Fibroblast of peridontal ligament (primary cell): ENCODE data around the gene MAST3.

Experiments
- DNase-seq: peaks from one replicate; pipeline ENCODE4 v3.0.0-alpha.2; 2010; ENCODE audit errors: extremely low read depth

MAST3 gene

DNA sequence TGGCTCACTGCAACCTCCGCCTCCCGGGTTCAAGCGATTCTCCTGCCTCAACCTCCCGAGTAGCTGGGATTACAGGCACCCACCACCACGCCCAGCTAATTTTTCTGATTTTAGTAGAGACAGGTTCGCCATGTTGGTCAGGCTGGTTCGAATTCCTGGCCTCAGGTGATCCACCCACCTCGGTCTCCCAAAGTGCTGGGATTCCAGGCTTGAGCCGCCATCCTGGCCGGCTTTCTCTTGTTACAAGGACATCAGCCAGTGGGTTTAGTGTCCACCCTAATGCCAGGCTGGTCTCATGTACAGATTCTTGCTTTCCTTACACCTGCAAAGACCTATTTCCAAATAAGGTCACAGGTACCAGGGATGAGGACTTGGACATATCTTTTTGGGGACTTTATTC, 62.2 kb downstream of the MAST3 start:
- no peak for DNase-seq

DNA sequence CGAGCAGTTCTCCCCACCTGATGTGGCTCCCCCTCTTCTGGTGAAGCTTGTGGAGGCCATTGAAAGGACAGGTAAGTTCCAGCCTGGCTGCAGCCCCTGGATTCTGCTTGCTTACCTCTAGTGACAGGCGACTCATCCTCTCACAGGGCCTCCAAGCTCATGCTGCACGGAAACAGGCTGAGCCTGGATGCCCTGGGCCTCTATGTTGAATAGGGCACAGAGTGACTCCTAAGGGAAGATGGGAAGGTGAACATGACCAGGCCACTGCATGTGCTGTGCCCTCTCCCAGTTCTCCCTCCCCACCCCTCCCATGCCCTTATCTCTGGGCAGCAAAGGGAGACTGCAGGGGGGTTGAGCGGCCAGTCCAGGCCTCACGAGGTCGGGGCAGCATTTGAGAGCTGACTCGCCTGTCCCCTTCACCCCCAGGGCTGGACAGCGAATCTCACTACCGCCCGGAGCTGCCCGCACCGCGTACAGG, 63.0 kb downstream of the MAST3 start:
- DNase-seq = no peak

DNA sequence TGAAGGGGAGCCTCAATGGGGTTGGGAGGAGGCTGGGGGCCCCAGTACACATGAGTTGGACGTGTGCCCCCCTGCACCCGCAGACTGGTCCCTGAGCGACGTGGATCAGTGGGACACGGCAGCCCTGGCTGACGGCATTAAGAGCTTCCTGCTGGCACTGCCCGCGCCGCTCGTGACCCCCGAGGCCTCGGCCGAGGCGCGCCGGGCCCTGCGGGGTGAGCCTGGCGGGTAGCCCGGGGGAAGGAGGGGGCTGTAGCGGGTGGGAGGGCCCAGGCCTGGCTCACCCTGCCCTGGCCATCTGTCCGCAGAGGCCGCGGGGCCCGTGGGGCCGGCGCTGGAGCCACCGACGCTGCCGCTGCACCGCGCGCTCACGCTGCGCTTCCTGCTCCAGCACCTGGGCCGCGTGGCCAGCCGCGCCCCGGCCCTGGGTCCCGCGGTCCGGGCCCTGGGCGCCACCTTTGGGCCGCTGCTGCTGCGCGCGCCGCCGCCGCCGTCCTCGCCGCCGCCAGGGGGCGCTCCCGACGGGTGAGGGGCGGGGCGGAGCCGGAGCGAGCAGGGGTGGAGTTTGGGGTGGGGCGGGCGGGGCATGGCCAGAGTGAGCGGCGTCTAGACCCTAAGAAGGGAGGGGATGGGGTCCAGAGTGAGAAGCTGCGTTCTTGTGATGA, 63.5 kb downstream of the MAST3 start:
- DNase-seq = no peak

DNA sequence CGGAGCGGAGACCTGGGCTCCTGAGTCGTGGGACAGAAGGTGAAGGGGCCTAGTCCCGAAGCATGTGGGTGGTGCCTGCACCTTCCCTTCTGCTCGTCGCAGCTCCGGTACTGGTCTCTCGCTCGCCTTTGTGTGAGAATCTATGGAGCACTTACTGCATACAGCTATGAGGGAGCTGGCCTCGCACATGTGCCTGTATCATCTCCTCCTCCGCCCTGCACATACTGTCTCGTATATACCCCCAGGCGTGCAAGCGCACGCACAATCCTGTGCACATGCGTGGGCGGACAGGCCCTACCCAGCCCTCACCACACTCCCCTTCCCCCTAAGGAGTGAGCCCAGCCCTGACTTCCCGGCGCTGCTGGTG, 64.0 kb downstream of the MAST3 start:
- DNase-seq = no peak

DNA sequence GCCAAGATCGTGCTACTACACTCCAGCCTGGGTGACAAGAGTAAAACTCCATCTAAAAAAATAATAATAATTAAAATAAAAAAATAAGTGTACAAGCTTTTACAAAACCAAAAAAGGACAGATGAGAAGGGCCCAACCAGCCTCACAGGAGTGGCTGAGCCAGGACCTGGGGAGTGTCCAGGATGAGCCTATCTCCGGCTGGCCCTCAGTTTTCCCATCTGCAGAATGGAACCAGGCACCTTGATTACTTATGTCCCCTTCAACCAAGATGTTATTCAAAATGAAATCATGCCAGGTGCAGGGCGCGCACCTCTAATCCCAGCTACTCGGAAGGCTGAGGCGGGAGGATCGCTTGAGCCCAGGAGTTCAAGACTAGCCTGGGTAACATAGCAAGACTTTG, 66.5 kb downstream of the MAST3 start:
- DNase-seq = no peak

DNA sequence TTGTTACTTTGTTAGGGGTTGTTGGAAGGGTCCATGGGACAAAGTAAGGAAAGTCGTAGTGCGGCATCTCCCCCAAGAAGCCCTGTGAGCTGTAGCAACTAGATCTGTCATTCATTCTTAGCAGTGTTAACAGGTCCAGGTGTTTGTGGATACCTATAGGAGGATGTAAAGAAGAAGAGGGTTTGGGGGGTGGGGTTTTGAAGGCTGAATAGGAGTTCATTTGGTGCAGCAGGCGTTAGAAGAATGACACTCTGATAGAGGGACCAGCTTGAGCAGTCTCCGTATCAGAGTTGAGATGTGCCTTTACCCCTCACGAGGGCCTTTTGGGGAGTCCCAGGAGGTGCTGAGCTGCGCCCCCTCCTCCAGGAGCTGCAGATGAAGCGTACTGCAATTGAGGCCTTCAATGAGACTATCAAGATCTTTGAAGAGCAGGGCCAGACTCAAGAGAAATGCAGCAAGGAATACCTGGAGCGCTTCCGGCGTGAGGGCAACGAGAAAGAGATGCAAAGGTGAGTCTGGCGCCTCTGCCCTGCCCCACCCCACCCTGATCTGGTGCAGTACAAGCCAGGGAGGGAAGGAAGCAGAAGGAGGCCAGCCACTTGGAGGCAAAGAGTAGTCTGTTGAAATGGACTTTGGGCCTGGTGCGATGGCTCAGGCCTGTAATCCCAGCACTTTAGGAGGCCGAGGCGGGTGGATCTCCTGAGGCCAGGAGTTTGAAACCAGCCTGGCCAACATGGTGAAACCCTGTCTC, 68.4 kb downstream of the MAST3 start:
- no peak for DNase-seq

DNA sequence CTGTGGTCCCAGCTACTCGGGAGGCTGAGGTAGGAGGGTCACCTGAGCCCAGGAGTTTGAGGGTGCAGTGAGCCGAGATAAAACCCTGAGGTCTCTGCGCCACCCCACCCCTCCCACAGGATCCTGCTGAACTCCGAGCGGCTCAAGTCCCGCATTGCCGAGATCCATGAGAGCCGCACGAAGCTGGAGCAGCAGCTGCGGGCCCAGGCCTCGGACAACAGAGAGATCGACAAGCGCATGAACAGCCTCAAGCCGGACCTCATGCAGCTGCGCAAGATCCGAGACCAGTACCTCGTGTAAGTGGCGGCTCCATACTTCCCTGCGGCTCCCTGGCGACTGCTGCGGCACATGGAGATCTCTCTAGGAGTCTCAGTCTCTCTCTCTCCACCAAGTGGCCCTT, 69.4 kb downstream of the MAST3 start:
- DNase-seq = no peak

DNA sequence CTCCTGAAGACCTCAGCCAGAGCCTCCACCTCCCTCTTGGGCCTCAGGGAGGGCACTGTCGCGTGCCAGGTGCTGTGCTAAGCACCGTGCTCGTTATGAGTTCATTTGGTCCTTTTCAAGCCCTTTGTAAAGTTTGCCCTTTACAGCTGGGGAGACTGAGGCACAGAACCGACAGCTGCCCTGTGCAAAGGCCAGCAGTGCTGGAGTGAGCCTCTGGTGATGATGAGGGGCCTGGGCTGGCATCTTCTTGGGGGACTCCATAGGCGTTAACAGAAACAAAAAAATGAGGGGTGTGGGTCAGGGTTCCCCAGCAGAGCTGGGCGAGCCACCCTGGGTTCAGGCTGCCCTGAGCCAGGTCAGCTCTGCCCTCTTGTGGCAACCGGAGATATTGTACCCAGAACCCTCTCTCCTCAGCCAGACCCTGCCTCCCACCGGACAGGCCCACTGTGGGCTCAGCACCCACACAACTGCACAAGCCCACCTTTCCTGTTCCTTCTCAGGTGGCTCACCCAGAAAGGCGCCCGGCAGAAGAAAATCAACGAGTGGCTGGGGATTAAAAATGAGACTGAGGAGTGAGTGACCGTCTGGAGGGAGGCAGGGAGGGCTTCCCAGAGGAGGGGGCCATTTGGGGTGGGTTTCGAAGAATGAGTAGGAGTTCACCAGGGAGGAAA, 70.5 kb downstream of the MAST3 start:
- DNase-seq = no peak

DNA sequence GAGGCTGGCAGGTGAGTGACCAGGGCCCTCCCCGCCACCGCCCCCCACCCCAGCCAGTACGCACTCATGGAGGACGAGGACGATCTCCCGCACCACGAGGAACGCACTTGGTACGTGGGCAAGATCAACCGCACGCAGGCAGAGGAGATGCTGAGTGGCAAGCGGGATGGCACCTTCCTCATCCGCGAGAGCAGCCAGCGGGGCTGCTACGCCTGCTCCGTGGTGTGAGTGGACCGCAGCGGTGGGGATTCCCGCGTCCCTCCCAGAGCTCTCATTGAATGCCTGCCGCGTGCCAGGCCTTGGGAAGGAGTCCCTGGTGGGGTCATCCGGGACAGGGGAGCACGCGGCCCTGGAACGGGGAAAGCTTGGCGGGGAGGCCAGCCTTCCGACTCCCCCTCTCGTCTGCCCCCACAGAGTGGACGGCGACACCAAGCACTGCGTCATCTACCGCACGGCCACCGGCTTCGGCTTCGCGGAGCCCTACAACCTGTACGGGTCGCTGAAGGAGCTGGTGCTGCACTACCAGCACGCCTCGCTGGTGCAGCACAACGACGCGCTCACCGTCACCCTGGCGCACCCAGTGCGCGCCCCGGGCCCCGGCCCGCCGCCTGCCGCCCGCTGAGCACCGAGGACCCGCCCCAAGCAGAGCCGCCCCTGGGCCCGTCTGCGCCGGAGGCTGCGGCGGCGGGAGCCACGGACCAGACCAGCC, 71.2 kb downstream of the MAST3 start:
- no peak for DNase-seq

DNA sequence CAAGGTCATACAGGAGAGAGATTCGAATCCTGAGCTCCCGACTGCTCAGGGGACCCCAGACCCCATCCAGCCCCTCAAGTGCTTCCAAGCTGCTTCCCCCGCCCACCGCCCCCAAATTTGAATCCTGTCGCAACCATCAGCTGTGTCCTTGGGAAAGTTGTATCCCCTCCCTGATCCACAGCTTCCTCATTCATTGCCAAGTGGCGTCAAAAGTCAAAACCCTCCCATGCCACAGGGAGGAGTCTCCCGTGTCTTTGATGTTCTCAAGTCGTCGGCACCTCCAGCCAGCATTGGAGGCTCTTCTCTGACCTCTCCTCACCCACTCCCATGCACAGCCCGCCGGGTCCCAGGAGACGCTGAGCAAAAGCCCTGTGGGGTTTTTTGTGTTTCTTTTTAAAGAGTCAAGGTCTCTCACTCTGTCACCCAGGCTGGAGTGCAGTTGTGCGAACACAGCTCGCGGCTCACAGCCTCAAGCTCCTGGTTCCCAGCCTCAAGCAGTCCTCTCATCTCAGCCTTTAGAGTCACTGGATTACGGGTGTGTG, 73.2 kb downstream of the MAST3 start:
- no peak for DNase-seq

DNA sequence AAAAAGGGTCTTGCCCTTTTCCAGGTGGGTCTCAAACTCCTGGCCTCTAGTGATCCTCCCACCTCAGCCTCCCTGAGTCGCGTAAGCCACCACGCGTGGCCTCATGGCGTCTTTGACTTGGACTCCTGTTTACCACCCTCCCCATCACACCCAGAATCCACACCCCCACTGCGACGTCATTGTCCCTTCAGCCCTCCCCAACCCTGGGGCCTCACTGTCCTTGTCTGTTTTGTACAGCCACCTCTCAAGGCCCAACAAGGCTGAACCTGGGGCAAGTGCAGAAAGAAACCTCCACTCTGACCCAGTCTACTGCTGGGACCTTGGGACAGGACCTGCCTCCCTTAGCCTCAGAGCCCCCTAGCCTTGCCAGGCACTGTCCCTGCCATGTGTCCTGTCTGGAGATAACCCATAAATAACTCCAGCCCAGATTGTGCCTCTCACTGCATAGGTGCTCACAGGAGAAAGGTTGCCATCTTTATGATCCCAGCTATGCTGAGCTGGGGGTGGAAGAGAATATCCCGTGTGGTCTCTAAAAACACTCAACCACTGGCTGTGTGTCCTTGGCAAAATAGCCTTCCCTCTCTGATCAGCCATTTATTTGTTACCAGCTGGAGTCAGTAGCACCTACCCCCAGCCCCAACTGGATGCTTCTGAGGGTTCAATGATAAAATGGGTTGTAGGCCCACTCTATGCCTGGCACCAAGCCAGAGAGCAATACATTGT, 74.2 kb downstream of the MAST3 start:
- DNase-seq = no peak

DNA sequence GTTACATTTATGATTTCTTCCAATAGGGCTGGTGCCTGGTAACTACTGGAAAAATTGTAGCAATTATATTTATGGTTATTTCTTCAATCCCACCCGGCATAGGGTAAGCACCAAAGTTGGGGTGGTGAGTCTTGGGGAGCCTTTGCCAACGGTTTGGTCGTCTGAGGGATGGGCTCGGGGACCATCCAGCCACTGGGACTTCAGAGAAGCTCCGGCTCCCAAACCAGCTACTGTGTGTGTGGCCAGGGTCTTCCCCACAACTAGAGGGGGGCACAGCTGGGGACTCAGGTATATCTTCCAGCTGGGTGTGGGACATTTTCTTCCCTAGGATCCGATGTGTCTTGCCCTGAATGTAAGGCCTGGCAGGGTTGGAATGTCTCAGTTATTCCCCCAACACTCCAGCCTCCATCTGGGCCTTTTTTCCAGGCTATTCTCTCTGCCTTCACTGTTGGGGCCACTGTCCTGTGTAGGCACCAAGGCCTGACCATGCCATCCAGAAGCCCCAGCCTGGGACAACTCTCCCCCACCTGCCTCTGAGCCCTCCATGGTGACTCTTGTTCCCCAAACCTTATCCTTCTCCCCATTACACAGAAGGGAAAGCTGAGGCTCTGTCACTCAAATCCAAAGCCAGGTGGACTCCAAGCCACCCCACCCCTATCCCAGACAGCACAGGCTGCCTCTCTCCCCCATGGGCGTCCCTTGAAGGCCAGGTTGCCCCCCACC, 74.9 kb downstream of the MAST3 start:
- DNase-seq = no peak

DNA sequence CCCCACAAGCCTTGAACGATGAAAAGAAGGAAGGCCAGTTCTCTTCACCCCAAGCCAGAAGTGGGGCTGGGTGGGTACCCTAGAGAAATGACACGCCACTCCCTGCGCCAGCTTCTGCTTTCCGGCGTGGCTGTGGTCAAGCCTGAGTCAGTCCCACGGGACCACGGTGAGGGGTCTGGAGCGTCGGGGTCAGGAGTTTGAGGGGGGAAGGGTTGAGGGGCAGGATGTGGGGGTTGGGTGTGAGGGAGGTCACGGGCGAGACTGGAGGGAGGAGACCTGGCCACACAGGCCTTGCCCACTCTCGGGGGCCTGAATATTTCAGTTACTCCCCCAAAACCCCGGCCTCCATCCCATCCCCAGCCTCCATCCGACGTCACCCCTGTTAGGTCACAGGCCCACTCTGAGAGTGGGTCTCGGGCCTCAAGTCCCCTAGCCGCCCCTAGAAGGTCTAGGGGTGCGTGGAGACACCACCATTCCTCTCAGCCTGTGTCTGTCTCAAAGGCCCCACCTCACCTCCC, 75.5 kb downstream of the MAST3 start:
- DNase-seq = peak; percentile 65

DNA sequence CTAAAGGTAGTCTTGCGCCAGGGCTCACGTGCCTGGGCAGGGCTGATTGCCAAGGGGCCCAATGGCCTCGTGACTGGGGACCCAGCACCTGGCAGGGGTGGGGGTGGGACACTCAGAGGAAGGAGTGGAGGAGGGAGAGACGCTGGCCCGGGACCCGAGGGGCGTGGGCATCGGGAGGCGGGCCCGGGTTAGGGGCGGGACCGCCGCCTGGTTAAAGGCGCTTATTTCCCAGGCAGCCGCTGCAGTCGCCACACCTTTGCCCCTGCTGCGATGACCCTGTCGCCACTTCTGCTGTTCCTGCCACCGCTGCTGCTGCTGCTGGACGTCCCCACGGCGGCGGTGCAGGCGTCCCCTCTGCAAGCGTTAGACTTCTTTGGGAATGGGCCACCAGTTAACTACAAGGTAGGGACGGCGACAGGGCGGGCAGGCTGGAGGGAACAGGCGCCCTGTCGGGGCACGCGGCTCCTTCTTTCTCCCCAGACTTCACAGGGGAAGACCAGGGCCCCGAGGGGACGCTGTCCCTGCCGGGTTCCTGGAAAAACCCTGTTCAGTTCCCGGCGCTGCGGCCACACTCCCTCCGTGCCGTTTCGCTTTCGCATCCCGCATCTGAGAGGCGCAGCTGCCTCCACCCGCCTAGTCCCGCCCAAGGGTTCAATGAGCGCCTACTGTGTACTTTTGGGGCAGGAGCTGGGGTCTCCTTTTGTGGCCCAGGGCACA, 76.2 kb downstream of the MAST3 start, which contains the start of gene IFI30:
IFI30 (plus strand) TSS at position 242 of the 717 bp plus-strand sequence; CDS start at position 271, 29 bp downstream.
- DNase-seq = peak; percentile 26

DNA sequence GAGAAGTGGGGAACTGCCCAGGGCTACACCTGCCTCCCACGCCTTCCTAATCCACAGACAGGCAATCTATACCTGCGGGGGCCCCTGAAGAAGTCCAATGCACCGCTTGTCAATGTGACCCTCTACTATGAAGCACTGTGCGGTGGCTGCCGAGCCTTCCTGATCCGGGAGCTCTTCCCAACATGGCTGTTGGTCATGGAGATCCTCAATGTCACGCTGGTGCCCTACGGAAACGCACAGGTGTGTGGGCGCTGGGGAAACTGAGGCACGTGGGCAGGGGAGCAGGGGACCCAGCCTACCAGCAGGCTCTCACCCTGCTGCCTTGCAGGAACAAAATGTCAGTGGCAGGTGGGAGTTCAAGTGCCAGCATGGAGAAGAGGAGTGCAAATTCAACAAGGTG, 77.4 kb downstream of the MAST3 start:
- no peak for DNase-seq

DNA sequence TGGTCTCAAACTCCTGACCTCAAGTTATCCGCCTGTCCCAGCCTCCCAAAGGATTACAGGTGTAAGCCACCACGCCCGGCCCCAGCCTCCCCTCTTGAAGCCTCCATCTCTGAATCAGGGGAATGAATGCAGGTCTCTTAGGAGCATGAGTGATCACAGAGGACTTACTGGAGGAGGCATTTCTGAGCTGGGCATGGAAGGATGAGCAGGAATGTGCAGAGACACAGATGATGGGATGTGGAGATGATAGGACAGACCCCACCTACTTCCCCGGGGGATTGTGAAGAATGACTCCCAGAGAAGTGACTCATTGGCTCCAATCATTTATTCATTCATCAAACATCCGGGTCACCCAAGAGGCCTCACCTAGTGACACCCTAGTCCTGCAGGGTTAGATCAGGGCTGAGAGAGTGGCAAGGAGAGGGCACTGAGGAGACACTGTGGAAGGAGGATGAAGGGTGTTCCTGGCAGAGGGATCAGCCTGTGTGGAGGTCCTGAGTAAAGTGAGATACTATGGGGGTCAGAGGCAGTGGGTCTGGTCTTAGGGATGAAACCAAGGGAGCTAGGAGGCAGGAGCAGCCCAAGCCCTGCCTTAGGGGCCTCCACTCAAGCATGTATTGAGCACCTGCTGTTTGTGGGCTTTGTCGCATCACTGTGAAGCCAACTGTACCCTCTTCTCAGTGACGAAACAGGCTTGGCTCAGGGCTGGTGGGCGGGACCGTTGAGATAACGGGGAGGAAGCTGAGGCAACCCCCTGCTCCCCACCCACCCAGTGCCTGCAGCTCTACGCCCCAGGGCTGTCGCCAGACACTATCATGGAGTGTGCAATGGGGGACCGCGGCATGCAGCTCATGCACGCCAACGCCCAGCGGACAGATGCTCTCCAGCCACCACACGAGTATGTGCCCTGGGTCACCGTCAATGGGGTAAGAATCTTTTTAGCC, 79.1 kb downstream of the MAST3 start:
- DNase-seq = no peak

DNA sequence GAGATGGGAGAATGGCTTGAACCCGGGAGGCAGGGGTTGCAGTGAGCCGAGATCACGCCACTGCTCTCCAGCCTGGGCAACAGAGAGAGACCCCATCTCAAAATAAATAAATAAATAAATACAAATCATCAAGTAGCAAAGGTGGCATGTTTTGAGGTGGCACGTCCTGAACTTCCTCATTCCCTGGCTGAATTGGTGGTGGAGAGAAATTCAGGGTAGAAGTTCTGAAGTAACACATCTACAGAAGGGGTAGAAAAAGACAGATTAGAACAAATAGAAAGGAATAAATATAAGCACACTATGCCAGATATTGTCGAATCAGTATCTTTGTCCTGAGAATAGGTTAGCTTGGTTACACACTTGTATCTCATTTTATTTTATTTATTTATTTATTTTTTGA, 82.4 kb downstream of the MAST3 start:
- DNase-seq = no peak

DNA sequence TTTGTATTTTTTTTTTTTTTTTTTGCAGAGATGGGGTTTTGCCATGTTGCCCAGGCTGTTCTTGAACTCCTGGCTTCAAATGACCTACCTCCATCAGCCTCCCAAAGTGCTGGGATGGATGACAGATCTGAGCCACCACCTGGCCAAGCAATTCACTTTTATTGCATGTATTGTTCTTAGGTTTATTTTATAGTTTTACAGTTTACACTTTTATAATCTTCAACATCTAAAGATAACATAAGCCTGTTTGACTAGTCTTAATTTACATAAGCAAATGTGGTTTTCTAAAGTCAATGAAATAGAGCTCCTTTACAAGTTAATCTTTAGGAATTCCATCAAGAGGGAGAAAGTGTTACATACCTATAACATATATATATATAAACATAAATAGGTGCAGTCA, 86.0 kb downstream of the MAST3 start:
- no peak for DNase-seq

DNA sequence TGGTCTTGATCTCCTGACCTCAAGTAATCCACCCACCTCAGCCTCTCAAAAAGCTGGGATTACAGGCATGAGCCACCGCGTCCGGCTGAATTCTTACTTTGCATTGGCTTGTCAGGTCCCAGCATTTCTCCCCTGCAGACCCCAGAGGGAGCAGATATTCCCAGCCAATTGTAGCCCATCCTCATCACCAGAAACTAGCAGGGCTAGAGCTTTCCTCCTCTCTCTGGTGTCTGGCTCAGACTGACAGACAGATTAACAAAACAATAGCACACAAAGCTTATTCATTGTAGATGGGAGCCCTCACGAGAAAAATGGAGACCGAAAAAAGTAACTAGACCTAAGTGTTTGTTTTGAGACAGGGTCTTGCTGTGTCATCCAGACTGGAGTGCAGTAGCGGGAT, 88.0 kb downstream of the MAST3 start:
- no peak for DNase-seq
